Parathyroid adenoma (tissue), 2 donors: ENCODE measurements around the gene CSRP1.

Experiments used
- H2AFZ ChIP-seq: fragments of 300-600 bp; sonication (generic); one replicate; pipeline ENCODE4 v1.7.0; 2017; ENCODE audit warnings: antibody characterized with exemption, mild to moderate bottlenecking
- H3K27ac ChIP-seq: fragments of 300-600 bp; sonication (generic); one replicate; pipeline ENCODE4 v1.7.0; 2017
- H3K27me3 ChIP-seq: fragments of 300-600 bp; sonication (generic); one replicate; pipeline ENCODE4 v1.7.0; 2017; ENCODE audit warnings: low read length; ENCODE audit not compliant: control insufficient read depth, insufficient read depth
- H3K36me3 ChIP-seq: fragments of 300-600 bp; sonication (generic); one replicate; pipeline ENCODE4 v1.7.0; 2017; ENCODE audit warnings: low read length; ENCODE audit not compliant: control insufficient read depth, insufficient read depth
- H3K4me1 ChIP-seq: fragments of 300-600 bp; sonication (generic); one replicate; pipeline ENCODE4 v1.7.0; 2017; ENCODE audit warnings: control low read depth
- H3K4me2 ChIP-seq: fragments of 300-600 bp; sonication (generic); one replicate; pipeline ENCODE4 v1.7.0; 2017; ENCODE audit warnings: low read length
- H3K4me3 ChIP-seq: fragments of 300-600 bp; sonication (generic); one replicate; pipeline ENCODE4 v1.7.0; 2017; ENCODE audit warnings: low read depth, low read length
- H3K79me2 ChIP-seq: fragments of 300-600 bp; sonication (generic); one replicate; pipeline ENCODE4 v1.7.0; 2017; ENCODE audit warnings: control low read depth
- H3K9ac ChIP-seq: fragments of 300-600 bp; sonication (generic); one replicate; pipeline ENCODE4 v1.7.0; 2017; ENCODE audit warnings: mild to moderate bottlenecking
- H3K9me3 ChIP-seq: fragments of 300-600 bp; sonication (generic); one replicate; pipeline ENCODE4 v1.7.0; 2017; ENCODE audit warnings: low read length; ENCODE audit not compliant: control insufficient read depth
- TF ChIP-seq, protein P1 (sequence below): fragments of 300-600 bp; sonication (generic); IDR thresholded peaks from one replicate; pipeline ENCODE4 v1.7.0; 2017; ENCODE audit warnings: antibody characterized with exemption, mild to moderate bottlenecking
- donor health status: primary hyperparathyroidism.

The CSRP1 gene

DNA sequence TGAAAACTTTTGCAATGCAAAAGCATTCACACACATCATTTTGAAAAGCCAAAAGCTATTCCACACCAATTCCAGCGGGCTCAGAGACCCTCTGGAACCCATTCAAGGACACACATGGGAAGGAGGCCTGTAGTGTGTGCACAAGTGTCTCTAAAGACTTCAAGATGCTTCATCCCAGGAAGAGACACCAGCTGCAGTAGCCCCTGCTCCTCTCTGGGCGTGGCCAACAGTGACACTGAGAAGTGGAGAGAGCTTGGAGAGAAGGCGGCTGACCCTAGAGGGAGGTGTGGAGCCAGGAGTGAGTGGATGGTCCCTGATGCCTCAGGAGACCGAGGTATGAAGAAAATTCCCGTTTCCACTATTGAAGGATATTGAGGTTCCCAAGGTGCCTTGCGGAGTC, 70.5 kb downstream of the CSRP1 start:
- Histone ChIP-seq H3K9me3 (no peaks in the 10 kb centered on the region), H3K27me3 (no peaks in the 10 kb centered on the region), H3K79me2 (no peaks in the 10 kb centered on the region), H3K36me3 (no peaks in the 10 kb centered on the region), H3K27ac (no peak overlapping the region), H3K4me3 (no peak overlapping the region), H3K4me1 (no peaks in the 10 kb centered on the region), H2AFZ (no peak overlapping the region), H3K4me2 (no peak overlapping the region), H3K9ac (no peak overlapping the region)
- TF ChIP-seq, protein P1, sequence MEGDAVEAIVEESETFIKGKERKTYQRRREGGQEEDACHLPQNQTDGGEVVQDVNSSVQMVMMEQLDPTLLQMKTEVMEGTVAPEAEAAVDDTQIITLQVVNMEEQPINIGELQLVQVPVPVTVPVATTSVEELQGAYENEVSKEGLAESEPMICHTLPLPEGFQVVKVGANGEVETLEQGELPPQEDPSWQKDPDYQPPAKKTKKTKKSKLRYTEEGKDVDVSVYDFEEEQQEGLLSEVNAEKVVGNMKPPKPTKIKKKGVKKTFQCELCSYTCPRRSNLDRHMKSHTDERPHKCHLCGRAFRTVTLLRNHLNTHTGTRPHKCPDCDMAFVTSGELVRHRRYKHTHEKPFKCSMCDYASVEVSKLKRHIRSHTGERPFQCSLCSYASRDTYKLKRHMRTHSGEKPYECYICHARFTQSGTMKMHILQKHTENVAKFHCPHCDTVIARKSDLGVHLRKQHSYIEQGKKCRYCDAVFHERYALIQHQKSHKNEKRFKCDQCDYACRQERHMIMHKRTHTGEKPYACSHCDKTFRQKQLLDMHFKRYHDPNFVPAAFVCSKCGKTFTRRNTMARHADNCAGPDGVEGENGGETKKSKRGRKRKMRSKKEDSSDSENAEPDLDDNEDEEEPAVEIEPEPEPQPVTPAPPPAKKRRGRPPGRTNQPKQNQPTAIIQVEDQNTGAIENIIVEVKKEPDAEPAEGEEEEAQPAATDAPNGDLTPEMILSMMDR: no peak

DNA sequence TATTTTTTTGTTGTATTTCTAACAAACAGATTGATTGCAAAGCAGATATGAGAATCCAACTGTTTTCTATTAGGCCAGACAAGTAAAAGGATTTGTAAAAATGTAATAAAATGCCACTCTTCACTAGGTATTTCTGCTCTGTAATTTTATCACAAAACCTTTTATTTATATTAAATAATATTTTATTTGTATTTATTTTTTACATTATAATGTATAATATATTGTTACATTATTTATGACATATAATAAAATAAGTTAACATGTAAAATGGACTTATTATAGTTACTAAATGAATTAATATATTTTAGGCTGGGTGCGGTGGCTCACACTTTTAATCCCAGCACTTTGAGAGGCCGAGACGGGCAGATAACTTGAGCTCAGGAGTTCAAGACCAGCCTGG, 72.7 kb downstream of the CSRP1 start:
- TF ChIP-seq, protein P1: no peak
- Histone ChIP-seq H2AFZ (no peak overlapping the region), H3K4me2 (no peak overlapping the region), H3K36me3 (no peaks in the 10 kb centered on the region), H3K27ac (no peak overlapping the region), H3K27me3 (no peaks in the 10 kb centered on the region), H3K4me3 (no peak overlapping the region), H3K4me1 (no peaks in the 10 kb centered on the region), H3K9ac (no peak overlapping the region), H3K79me2 (no peaks in the 10 kb centered on the region), H3K9me3 (no peaks in the 10 kb centered on the region)

DNA sequence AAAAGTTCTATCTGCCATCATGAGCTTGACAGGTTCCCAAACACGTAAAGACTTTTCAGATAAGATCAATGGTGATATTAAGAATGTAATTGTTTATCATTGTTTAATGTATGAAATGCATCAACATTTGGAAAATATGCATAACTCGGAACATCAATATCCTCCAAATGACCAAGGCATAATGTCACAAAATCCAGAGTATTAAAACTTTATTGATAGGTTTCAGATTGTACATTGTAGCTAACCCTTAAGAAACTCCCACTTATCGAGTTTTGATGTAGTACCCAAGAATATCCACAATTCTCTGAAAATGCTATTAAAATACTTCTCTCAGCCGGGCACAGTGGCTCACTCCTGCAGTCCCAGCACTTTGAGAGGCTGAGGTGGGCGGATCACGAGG, 73.3 kb downstream of the CSRP1 start:
- no peak overlapping the region for H2AFZ ChIP-seq
- H3K4me1 ChIP-seq: no peaks in the 10 kb centered on the region
- no peak overlapping the region for H3K9ac ChIP-seq
- H3K4me2 ChIP-seq: no peak overlapping the region
- no peaks in the 10 kb centered on the region for H3K9me3 ChIP-seq
- H3K27me3 ChIP-seq: no peaks in the 10 kb centered on the region
- no peak overlapping the region for H3K4me3 ChIP-seq
- H3K36me3 ChIP-seq: no peaks in the 10 kb centered on the region
- H3K79me2 ChIP-seq: no peaks in the 10 kb centered on the region
- TF ChIP-seq, protein P1: no peak
- no peak overlapping the region for H3K27ac ChIP-seq
